Bone marrow (tissue), 2 donors: ENCODE data around the gene DNMT1.
"Not testable (repeated sequence)": the region's sequence is repeated elsewhere in the genome, so short reads cannot be mapped to it uniquely, and the experiment has no call there.

ENCODE experiments used
- DNase-seq, 2 donors: peaks; one replicate each; lab custom pipeline; 2025; lab: John Stamatoyannopoulos, UW

The DNMT1 gene

GRCh38 chr19:10222201-10222890 lies 27.6 kb upstream of the DNMT1 start:
- DNase-seq: no peak

DNA sequence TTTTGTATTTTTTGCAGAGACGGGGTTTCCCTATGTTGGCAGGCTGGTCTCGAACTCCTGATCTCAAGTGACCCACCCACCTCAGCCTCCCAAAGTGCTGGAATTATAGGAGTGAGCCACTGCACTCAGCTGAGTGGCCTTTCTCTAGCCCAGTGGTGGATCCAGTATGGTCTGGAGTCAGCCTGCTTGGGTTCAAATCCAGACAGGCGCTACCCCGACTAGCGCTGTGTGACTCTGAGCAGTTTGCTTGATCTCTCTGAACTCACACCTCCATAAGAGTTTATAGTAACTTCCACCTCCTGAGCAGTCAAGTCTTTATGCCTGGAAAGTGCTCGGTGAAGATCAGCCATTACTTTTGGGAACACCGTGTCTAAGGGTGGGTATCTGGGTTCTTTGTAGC lies 25.9 kb upstream of the DNMT1 start:
- no peak for DNase-seq

GRCh38 chr19:10219678-10220077 lies 24.9 kb upstream of the DNMT1 start:
- DNase-seq: no peak

- no peak for DNase-seq
Observed at GRCh38 chr19:10217085-10217484, 22.3 kb upstream of the DNMT1 start.

DNA sequence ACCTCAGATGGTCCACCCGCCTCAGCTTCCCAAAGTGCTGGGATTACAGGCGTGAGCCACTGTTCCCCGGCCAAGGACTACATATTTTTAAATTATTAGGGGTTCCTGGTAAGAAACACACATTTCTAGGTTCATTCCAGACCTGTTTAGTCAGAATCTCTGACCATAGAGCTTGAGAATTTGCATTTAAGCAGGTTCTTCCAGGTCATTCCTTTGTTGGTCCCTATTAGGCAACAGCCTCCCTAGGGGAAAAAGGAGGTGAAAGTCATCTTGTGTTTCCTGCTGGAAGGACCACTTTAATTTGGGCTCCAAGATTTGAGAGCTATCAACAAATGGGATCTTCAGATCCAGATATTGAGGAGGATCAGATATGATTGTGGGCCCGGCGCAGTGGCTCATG lies 20.0 kb upstream of the DNMT1 start:
- DNase-seq: no peak

- no peak for DNase-seq
Observed at GRCh38 chr19:10211691-10212090, 16.9 kb upstream of the DNMT1 start.

- no peak for DNase-seq
Observed at GRCh38 chr19:10211061-10211460, 16.3 kb upstream of the DNMT1 start.

DNA sequence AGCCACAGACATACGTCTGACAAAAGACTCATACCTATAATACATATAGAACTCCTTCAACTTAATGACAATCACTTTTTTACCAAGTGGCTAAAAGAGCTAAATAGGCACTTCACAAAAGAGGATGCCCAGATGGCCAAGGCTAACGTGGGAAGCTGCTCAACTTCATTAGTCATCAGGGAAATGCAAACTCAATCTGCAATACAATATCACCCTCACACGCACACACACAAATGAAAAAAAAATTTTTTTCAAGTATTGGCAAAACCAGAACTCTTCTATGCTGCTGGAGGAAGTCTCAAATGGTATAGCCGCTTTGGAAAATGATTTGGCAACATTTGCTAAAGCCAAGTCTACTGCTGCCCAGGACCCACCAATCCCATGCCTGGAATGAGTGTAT lies 14.6 kb upstream of the DNMT1 start:
- peak in 1 of 2 donors; percentile 54 for DNase-seq

DNA sequence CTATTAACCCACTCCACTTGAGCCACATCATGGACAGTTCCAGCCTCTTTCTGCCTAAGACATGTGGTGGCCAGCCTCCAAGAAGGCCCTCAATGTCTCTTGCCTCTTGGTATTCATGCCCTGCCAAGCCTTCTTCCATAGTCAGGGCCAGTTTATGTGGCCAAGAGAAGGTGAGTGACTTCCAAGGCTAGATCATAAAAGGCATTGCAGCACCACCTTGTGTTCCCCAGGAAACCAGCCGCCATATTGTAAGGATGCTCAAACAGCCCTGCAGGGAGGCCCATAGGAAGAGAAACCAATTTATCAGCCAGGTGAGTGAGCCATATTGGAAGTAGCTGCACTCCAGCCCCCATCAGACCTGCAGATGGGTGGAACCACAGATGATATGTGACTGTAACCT lies 12.3 kb upstream of the DNMT1 start:
- no peak for DNase-seq

DNA sequence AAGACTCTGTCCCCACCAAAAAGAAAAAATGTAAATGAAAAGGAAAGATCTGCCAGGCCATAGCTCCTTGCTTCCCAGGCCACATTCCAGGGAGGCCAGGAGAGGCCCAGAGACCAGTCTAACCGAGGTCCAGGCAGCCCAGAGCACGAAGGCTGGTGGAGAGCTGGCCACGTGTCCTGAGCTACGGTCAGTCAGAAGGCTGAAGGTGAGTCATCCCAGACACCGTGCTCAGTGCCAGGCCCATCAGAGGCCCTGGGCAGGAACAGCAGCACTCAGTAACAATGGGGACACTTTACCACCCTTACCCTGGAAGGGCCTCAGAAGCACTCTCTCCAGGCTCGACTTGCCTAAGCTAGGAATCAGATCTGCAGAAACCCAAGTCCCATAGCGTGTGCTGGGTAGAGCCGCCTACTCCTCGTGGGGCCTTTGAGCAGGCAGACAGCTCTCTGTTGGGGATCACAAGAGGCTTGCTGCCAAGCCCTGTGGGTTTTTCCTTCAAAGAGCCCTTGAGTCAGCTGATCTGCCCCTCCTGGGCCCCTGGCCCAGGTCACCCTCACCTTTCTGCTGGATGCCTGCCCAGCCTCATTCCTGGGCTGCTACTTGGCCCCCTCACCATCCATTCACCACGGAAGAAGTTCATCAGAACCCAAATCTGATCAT lies 11.6 kb upstream of the DNMT1 start:
- no peak for DNase-seq

DNA sequence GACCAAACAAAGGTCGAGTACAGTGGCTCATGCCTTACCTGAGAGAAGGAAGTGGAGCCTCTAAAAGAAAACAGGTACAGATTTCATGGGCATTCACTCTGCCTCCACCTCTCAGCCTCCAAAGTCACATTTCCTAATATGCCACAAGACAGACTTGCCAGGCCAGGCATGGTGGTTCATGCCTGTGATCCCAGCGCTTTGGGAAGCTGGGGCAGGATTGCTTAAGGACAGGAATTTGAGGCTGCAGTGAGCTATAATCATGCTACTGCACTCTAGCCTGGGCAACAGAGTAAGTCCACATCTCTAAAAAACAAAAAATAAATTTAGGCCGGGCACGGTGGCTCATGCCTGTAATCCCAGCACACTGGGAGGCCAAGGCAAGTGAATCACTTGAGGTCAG lies 10.9 kb upstream of the DNMT1 start:
- DNase-seq: no peak

DNA sequence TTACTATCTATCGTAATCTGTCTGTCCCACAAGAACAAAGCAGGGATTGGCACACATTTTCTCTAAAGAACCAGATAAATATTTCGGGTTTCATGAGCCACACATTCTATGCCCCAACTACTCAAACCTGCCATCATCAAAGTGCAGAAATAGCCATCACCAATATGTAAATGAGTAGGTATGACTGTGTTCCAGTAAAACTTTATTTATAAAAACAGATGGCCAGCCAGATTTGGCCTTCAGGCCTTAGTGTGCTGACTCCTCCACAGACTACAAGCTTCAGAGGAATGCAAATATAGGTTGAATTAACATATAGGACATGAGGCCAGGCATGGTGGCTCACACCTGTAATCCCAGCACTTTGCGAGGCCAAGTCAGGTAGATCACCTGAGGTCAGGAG lies 8.9 kb upstream of the DNMT1 start:
- no peak for DNase-seq

- DNase-seq: no peak
Observed at GRCh38 chr19:10201176-10201575, 6.4 kb upstream of the DNMT1 start.

- not testable (repeated sequence) for DNase-seq
Observed at GRCh38 chr19:10200101-10200500, 5.3 kb upstream of the DNMT1 start.

- DNase-seq: peak in 1 of 2 donors; percentile 48
Observed at GRCh38 chr19:10198889-10199644, 4.3 kb upstream of the DNMT1 start.

- DNase-seq: no peak
Observed at GRCh38 chr19:10195199-10195519, 406 bp upstream of the DNMT1 start.

DNA sequence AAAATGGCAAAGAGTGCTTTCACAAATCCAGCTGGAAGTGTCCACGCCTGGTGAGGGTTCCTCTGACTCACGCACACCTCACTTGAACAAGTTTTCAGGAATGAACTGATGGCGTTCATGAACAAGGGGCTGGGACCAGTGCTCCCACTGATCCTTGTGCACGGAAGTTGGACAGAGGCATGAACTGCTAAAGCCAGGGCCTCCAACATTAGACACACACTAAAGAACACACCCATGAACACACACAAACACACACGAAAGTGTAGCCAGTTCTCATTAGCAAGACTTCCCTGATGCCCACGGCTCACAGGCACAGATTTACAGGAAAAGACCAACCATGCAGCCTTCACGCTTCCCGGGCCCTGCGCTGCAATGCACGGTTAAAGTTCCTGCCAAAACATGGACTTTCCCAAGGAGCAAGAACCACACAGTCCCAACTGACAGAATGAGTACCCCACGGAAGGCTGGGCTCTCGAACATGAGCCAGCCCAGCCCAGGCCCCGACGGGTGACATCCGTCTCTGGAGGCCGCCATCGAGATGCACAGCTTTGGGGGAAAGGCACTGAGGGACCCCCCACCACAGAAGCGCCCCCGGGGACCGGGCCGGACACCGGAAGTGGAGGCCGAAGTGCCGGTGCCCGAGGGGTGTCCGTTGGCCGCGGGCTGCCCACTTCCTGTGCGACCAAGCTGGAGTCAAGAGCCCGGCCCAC lies 808 bp downstream of the DNMT1 start:
- DNase-seq: peak in 1 of 2 donors; percentile 46

DNA sequence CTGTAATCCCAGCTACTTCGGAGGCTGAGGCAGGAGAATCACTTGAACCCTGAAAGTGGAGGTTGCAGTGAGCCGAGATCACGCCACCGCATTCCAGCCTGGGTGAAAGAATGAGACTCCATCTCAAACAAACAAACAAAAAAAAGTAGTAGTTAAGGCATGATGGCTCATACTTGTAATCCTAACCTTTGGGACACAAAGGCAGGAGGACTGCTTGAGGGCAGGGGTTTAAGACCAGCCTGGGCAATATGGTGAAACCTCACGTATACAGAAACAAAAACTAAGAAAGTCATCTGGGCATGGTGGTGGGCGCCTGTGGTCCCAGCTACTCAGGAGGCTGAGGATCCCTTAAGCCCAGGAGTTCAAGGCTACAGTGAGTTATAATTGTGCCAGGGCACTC lies 1.8 kb downstream of the DNMT1 start:
- no peak for DNase-seq

DNA sequence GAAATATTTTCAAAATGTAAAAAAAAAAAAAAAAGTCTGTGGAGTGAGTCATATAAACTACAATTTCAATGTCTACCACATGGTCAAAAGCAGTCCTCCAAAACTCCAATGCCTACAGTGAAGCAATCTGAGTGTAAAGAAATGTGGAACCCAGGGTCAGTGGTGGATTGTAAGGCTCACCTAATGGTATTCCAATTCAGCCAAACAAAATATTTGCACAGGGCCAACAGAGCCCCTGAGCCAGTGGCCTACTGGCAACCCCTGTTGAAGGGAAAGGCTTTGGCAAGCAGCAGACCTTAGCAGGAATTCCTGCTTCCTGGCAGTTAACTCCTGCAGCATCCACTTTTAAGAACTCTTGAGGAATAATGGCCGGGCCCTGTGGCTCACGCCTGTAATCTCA lies 3.4 kb downstream of the DNMT1 start:
- DNase-seq: no peak

DNA sequence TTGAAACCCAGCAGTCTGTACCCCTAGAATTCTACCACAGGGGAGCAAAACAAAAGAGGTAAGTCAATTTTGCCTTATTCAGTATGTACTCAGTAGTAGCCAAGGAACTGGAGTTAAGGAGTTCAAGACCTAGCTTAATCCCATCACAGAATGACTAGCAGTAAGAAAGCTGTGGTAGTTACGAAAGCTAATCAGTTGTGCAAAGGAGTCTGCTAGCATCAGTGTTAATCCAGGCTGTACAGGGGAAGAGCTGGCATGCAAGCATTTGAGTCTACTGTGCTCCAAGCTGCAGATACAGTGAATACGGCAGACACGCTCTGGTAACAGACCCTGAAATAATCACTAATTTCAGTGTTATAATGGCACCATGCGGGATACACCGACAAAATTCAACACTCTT lies 4.7 kb downstream of the DNMT1 start:
- no peak for DNase-seq

DNA sequence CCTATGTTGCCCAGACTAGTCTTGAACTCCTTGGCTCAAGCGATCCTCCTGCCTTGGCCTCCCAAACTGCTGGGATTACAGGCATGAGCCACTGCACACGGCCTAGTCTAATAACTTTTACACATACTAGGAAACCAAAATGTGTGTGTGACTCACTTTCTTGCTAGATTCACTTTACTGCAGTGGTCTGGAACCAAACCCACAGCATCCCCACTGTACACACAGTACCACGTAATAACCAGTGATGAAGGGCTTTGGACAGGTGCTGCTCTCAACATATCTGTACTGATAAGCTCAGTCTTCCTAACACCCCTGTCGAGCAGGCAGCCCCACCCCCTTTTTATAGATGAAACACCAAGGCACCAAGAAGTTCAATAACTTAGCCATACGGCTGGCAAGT lies 5.1 kb downstream of the DNMT1 start:
- no peak for DNase-seq

DNA sequence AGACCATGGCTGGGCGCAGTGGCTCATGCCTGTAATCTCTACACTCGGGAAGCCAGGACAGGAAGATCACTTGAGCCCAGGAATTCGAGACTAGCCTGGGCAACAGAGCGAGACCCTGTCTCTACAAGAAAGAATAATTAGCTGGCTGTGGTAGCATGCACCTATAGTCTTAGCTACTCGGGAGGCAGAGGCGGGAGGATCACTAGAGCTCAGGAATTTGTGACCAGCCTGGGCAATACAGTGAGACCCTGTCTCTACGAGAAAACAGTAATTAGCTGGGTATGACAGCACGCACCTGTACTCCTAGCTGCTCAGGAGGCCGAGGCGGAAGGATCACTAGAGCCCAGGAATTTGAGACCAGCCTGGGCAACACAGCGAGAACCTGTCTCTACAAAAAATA lies 7.4 kb downstream of the DNMT1 start:
- no peak for DNase-seq

GRCh38 chr19:10184636-10185035 lies 10.1 kb downstream of the DNMT1 start:
- no peak for DNase-seq
